HL-60 (cell line): ENCODE measurements around the gene KLHL10.

Experiments
- DNase-seq, 2 experiments: peaks; one replicate each; pipeline ENCODE4 v3.0.0-alpha.2; 2010 to 2020; ENCODE audit warnings: low read depth in 1 of 2, low spot score in 1 of 2
- H3K27ac ChIP-seq: fragments of 250-450 bp; sonication (Bioruptor Pico); replicated peaks from 2 replicates; pipeline ENCODE4 v1.5.1; 2020; ENCODE audit warnings: mild to moderate bottlenecking, moderate library complexity
- H3K27me3 ChIP-seq: fragments of 250-450 bp; sonication (Bioruptor Pico); 2 replicates; pipeline ENCODE4 v1.5.1; 2021; ENCODE audit warnings: mild to moderate bottlenecking, moderate library complexity; ENCODE audit not compliant: insufficient read depth, poor library complexity, severe bottlenecking
- H3K4me3 ChIP-seq: replicated peaks from 2 replicates; pipeline ENCODE4 v1.5.1; 2011; ENCODE audit warnings: mild to moderate bottlenecking, control low read depth, low read length; ENCODE audit not compliant: insufficient read depth
- CTCF ChIP-seq: IDR thresholded peaks from one replicate; pipeline ENCODE4 v1.5.1; 2011; ENCODE audit warnings: low read length, control low read depth, inconsistent platforms; ENCODE audit not compliant: insufficient read depth
- GABPA ChIP-seq: IDR thresholded peaks from 2 replicates; pipeline ENCODE4 v1.6.1; 2012; ENCODE audit warnings: low read depth
- POLR2AphosphoS5 ChIP-seq: IDR thresholded peaks from 2 replicates; pipeline ENCODE4 v1.6.1; 2012; ENCODE audit warnings: low read depth
- REST ChIP-seq: IDR thresholded peaks from 2 replicates; pipeline ENCODE4 v1.6.1; 2012; ENCODE audit warnings: low read depth; ENCODE audit not compliant: insufficient replicate concordance
- SPI1 ChIP-seq: IDR thresholded peaks from 2 replicates; pipeline ENCODE4 v1.6.1; 2012; ENCODE audit warnings: low read depth, mild to moderate bottlenecking, borderline replicate concordance

Gene KLHL10

GRCh38 chr17:41894791-41895331 is 57.2 kb downstream of the KLHL10 start:
- Histone ChIP-seq H3K4me3 (no peak overlapping the region), H3K27ac (no peak overlapping the region)

GRCh38 chr17:41895617-41896016 is 58.0 kb downstream of the KLHL10 start:
- Histone ChIP-seq H3K27me3 (no peaks in the 10 kb centered on the region), H3K27ac (no peak overlapping the region), H3K4me3 (no peak overlapping the region)
- TF ChIP-seq CTCF: no peak
- TF ChIP-seq POLR2AphosphoS5: no peak
- no peak for TF ChIP-seq SPI1
- TF ChIP-seq REST: no peak
- no peak for TF ChIP-seq GABPA
- no peak for DNase-seq

More at GRCh38 chr17:41894791-41895331, 57.2 kb downstream of the KLHL10 start:
- H3K27me3 ChIP-seq: no peaks in the 10 kb centered on the region
- no peak for DNase-seq
- TF ChIP-seq REST (no peak), CTCF (no peak)

GRCh38 chr17:41896726-41897125 is 59.1 kb downstream of the KLHL10 start:
- Histone ChIP-seq H3K27me3 (no peaks in the 10 kb centered on the region), H3K4me3 (no peak overlapping the region), H3K27ac (no peak overlapping the region)
- TF ChIP-seq CTCF: no peak
- TF ChIP-seq REST: no peak
- TF ChIP-seq SPI1: no peak
- TF ChIP-seq POLR2AphosphoS5: no peak
- TF ChIP-seq GABPA: no peak
- DNase-seq: no peak
